ENCODE measurements around the gene ATP5IF1.

ATP5IF1 gene

GRCh38 chr1:28194326-28195035, 41.4 kb upstream of the ATP5IF1 start:
- TF ChIP-seq REST (IDR thresholded peaks at IDR 0.05; ENCODE audit: insufficient read depth in 1 of 2, low read depth in 2 of 2, low read length in 2 of 2) (no peak), POLR2AphosphoS5 (IDR thresholded peaks at IDR 0.05; ENCODE audit: low read depth, low read length) (no peak), TAF1 (IDR thresholded peaks at IDR 0.05; ENCODE audit: borderline replicate concordance, insufficient read depth, low read length) (no peak), SIN3A (IDR thresholded peaks at IDR 0.05; ENCODE audit: borderline replicate concordance, insufficient read depth, low read length) (no peak), FOXP2 (optimal IDR thresholded peaks at IDR 0.05; ENCODE audit: borderline replicate concordance, extremely low read depth, extremely low read length, insufficient read depth) (no peak)

GRCh38 chr1:28195780-28196179, 40.1 kb upstream of the ATP5IF1 start:
- no peak for TF ChIP-seq POLR2AphosphoS5 (IDR thresholded peaks at IDR 0.05; ENCODE audit: low read depth, low read length)
- TF ChIP-seq FOXP2 (optimal IDR thresholded peaks at IDR 0.05; ENCODE audit: borderline replicate concordance, extremely low read depth, extremely low read length, insufficient read depth): no peak
- TF ChIP-seq TAF1 (IDR thresholded peaks at IDR 0.05; ENCODE audit: borderline replicate concordance, insufficient read depth, low read length): no peak
- TF ChIP-seq REST (IDR thresholded peaks at IDR 0.05; ENCODE audit: insufficient read depth in 1 of 2, low read depth in 2 of 2, low read length in 2 of 2): no peak
- TF ChIP-seq SIN3A (IDR thresholded peaks at IDR 0.05; ENCODE audit: borderline replicate concordance, insufficient read depth, low read length): no peak

GRCh38 chr1:28196330-28196729, 39.6 kb upstream of the ATP5IF1 start:
- no peak for TF ChIP-seq REST (IDR thresholded peaks at IDR 0.05; ENCODE audit: insufficient read depth in 1 of 2, low read depth in 2 of 2, low read length in 2 of 2)
- TF ChIP-seq POLR2AphosphoS5 (IDR thresholded peaks at IDR 0.05; ENCODE audit: low read depth, low read length): no peak
- TF ChIP-seq FOXP2 (optimal IDR thresholded peaks at IDR 0.05; ENCODE audit: borderline replicate concordance, extremely low read depth, extremely low read length, insufficient read depth): no peak
- no peak for TF ChIP-seq TAF1 (IDR thresholded peaks at IDR 0.05; ENCODE audit: borderline replicate concordance, insufficient read depth, low read length)
- TF ChIP-seq SIN3A (IDR thresholded peaks at IDR 0.05; ENCODE audit: borderline replicate concordance, insufficient read depth, low read length): no peak

- TF ChIP-seq SIN3A (IDR thresholded peaks at IDR 0.05; ENCODE audit: borderline replicate concordance, insufficient read depth, low read length) (no peak), POLR2AphosphoS5 (IDR thresholded peaks at IDR 0.05; ENCODE audit: low read depth, low read length) (no peak), FOXP2 (optimal IDR thresholded peaks at IDR 0.05; ENCODE audit: borderline replicate concordance, extremely low read depth, extremely low read length, insufficient read depth) (no peak), TAF1 (IDR thresholded peaks at IDR 0.05; ENCODE audit: borderline replicate concordance, insufficient read depth, low read length) (no peak), REST (IDR thresholded peaks at IDR 0.05; ENCODE audit: insufficient read depth in 1 of 2, low read depth in 2 of 2, low read length in 2 of 2) (no peak)
Measured at GRCh38 chr1:28197682-28198415, 38.1 kb upstream of the ATP5IF1 start.
